Limb (tissue), 2 donors: ENCODE data around the gene CYP8B1.

ENCODE experiments used
- DNase-seq, 2 donors: peaks; one replicate each; pipeline ENCODE4 v3.0.0-alpha.2; 2016; ENCODE audit errors: extremely low spot score in 2 of 2

CYP8B1 gene, protein sequence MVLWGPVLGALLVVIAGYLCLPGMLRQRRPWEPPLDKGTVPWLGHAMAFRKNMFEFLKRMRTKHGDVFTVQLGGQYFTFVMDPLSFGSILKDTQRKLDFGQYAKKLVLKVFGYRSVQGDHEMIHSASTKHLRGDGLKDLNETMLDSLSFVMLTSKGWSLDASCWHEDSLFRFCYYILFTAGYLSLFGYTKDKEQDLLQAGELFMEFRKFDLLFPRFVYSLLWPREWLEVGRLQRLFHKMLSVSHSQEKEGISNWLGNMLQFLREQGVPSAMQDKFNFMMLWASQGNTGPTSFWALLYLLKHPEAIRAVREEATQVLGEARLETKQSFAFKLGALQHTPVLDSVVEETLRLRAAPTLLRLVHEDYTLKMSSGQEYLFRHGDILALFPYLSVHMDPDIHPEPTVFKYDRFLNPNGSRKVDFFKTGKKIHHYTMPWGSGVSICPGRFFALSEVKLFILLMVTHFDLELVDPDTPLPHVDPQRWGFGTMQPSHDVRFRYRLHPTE

DNA sequence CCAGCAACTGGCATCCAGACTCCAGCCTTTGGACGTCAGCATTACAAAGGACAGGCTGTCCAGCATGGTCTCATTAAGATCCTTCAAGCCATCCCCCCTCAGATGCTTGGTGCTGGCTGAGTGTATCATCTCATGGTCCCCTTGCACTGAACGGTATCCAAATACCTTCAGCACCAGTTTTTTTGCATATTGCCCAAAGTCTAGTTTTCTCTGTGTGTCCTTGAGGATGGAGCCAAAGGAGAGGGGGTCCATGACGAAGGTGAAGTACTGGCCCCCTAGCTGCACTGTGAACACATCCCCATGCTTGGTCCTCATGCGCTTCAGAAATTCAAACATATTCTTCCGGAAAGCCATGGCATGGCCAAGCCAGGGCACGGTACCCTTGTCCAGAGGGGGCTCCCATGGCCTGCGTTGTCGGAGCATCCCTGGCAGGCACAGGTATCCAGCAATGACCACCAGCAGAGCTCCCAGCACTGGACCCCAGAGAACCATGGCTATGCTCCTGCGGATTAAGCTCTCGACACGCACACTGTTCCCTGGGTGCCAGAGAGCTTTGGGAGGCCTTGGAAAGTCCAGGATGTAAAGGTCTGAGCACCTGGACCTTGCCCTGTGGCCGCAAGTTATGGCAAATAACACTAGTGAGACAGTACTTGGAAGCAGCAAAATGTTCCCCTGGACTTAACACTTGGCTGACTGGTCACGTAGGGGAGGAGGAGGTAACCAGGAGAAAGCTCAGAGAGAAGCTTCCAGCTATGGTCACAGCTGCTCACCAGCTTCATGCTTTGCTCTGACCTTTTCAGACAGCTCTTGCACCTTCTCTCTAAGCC is at the start of gene CYP8B1:
Gene CYP8B1 (minus strand): TSS at position 555 of the 827 bp plus-strand sequence. CDS start 63 bp downstream, at position 492.
- peak in 1 of 2 donors; percentile 11 for DNase-seq

DNA sequence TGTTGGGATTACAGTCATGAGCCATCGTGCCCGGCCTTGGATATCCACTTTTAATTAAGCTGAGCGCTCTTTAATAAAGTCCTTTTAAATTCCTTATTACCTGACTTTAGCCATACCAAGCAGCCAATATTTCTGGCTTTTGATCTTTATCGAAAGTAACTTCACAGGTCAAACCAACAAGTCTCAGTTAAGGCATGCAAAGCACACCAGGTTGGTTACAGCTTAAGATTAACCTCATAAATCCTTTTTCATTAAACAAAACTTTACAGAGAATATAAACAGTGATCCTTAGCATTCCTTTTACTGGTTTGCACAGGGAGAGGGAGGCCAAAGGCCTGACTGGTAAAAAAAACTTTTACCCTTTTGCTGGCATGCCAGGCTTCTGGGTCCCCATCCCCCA is 47.9 kb upstream of the CYP8B1 start:
- no peak for DNase-seq

- no peak for DNase-seq
These were observed 39.3 kb upstream of the CYP8B1 start for GRCh38 chr3:42914771-42915515.

DNA sequence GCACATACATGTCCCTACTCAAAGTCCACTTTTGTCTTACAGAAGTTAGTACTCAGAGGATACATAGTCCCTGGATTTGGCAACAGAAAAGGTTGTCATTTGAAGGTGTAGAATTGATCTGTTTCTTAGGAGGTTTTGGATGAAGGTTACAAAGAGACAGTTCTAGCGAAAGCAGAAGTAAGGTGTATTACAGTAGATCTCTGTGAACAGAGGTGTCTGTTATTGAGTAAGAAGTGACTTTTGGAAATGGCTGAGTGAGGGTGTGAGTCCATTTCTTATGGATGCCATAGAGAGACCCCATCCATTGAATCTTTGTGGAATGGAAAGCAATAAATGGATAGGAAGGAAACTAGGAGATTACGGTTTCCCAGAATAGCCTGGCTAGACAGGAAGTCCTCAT is 35.9 kb upstream of the CYP8B1 start:
- DNase-seq = no peak

- DNase-seq = no peak
These were observed 33.0 kb upstream of the CYP8B1 start for GRCh38 chr3:42908675-42909074.

- DNase-seq = no peak
These were observed 31.1 kb upstream of the CYP8B1 start for GRCh38 chr3:42906848-42907183.

DNA sequence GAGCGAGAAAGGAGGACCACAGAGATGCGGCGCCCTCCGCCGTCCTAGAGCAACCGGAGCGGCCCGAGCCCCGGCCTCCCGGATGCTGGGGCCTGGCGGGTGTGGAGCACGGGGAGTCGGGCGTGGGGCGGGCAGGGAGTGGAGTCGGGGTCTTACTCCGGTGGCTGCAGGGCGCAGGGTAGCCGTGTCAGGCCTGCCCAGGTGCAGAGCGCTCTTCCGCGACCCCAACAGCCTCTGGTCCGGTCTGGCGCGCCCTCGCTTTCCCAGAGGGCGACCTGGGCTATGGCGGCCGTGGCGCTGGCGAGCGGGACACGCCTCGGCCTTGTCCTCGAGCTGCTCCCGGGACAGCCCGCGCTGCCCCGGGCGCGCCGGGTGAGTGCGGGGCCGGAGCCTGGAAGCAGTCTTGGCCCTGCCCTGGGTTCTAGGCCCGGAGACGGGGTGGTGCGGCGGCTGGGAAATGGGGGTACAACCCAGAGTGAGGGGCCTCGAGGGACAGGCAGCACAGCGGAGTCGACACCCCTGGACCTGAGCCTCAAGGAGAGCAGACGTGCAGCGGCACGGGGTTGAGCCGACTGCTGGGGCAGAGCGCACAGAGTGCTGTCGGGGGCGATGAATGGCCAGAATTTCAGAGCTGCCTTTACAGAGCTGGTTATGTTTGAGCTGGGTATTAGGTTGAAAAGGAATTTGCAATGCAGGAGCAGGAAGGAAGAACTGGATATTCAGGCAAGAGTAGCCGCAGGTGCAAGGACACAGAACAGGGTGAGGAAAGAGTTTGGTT is 30.6 kb upstream of the CYP8B1 start, which contains the start of gene ZNF662:
Gene ZNF662 (plus strand): TSS at position 73 of the 778 bp plus-strand sequence. CDS start 1,973 bp downstream, outside the sequence.
- peak; percentile 53 to 84 for DNase-seq

DNA sequence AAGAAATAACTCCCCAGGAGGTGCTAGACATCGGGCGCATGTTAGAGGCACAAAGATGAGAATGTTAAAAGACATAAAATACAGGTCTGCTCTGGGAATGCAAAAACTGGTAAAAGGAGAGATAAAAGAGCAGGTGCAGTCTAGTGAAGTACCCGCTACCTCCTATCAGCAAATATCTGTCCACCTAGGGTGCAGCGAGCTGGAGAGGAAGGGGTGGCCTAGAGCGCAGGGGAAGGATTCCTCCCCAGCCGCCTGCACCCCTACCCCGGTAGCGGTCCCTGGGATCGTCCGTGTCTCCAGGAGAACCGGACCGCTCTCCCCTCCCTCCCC is 30.0 kb upstream of the CYP8B1 start:
- DNase-seq = no peak

- no peak for DNase-seq
These were observed 28.4 kb upstream of the CYP8B1 start for GRCh38 chr3:42904076-42904475.

GRCh38 chr3:42902257-42902656 is 26.6 kb upstream of the CYP8B1 start:
- DNase-seq = no peak

GRCh38 chr3:42901073-42901415 is 25.4 kb upstream of the CYP8B1 start:
- no peak for DNase-seq

- DNase-seq = no peak
These were observed 24.8 kb upstream of the CYP8B1 start for GRCh38 chr3:42900226-42901072.

DNA sequence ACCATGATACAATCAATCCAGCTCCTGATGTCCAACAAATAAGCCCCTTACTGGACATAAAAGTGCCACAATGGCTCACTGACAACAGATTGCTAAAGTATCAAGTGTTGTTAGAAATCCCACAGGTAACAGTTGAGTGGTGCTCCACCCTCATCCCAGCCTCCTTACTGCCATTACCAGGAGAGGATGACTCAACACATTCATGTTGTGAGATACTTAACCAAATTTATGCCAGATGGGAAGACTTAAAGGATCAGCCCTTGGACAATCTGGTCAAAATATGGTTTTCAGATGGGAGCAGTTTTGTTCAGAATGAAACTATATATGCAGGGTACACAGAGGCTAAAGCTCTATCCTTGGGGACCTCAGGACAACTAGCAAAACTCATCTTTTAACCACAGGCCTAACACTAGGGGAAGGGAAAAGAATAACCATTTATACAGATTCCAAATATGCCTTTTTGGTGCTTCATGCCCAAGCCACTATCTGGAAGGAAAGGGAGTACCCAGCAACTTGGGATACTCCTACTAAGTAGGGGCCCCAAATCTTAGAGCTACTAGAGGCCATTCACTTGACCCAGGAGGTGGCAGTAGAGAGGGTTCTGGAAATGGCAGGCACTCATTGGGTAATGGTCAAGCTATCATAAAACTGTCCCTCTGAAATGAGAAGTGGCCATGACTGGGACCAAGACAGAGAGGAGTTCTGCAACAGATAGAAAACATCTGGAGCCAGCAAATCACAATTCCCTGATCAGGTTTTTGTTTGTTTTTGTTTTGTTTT is 23.4 kb upstream of the CYP8B1 start:
- DNase-seq = no peak

GRCh38 chr3:42895580-42895868 is 19.8 kb upstream of the CYP8B1 start:
- no peak for DNase-seq

DNA sequence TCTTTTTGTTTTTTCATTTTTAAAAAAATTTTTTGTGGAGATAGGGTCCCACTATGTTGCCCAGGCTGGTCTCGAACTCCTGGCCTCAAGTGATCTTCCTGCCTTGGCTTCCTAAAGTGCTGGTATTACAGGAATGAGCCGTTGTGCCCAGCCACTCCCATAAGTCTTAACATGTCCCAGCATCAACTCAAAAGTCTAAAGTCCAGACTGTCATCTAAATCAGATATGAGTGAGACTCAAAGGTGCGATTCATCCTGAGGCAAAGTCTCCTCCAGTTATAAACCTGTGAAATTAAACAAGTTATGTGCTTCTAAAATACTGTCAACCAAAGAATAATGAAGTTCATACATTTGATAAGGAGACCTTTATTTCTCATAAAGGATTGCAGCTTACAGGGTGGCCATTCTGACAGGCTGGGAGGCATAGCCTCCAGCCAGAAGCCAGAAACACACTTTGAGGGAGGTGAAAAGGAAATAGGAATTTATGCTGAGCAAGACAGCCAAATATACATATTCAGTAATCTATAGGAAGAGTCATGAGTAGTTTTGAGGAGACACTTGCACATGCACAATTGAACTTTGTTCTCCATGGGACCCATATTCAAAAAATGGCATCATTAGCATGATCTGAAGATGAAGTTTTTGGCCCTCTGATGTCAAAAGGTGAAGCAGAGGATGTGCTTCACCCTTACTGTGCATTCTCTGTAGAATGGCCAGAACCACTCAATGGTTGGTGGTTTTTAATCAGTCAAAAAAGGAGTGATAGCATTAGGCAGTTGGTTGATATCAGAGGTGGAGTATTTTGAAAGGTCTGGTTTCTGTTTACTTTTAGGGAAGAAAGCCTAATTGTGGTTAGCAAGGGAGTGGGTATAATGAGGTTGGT is 19.3 kb upstream of the CYP8B1 start:
- no peak for DNase-seq

DNA sequence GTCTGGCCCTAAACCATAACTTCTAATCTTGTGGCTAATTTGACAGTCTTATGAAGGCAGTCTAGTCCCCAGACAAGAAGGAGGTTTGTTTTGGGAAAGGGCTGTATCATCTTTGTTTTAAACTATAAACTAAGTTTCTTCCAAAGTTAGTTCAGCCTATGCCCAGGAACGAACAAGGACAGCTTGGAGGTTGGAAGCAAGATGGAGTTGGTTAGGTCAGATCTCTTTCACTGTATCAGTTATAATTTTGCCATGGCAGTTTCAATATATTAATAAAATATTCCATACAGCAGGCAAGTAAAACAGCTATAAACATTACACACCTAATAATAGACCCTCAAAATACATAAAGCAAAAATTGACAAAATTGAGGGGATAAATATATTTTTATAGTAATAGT is 17.1 kb upstream of the CYP8B1 start:
- no peak for DNase-seq

DNA sequence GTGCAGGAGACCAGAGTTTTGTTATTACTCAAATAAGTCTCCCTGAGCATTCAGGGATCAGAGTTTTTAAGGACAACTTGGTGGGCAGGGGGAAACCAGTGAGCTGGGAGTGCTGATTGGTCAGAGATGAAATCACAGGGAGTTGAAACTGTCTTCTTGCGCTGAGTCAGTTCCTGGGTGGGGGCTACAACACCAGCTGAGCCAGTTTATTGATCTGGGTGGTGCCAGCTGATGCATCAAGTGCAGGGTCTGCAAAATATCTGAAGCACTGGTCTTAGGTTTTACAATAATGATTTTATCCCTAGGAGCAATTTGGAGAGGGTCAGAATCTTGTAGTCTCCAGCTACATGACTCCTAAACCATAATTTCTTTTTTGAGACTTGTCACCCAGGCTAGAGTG is 16.5 kb upstream of the CYP8B1 start:
- no peak for DNase-seq

DNA sequence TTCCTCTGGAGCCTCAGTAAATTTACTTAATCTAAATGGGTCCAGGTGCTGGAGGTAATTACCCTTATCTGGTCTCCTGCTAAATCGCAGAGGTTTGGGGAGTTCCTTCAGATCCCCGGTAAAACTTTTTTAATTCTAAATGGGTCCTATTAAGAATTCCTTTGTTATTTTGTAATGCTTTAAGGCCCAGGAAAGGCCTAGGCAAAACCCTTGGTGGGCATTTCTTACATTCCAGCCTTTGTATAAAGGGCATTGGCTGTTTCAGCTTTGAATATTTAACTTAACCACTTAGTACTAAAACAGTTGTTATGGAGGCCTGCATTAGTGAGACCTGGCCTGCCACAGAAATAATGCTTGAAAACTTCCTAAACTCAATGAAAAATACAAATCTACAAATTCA is 15.4 kb upstream of the CYP8B1 start:
- DNase-seq = no peak

GRCh38 chr3:42887084-42887483 is 11.4 kb upstream of the CYP8B1 start:
- no peak for DNase-seq
